ENCODE data around the gene FBRS. TPM values are rescaled to one million over a fixed set of nuclear protein-coding genes. Genes with fewer than 3 reads are reported as not detected.

Gene FBRS
- total and polyA plus RNA-seq, 2 of the 13 experiments (the other 11 are each of a cell fraction or from before 2014, with no cell fraction given), result 13.7 to 16.2 TPM

DNA sequence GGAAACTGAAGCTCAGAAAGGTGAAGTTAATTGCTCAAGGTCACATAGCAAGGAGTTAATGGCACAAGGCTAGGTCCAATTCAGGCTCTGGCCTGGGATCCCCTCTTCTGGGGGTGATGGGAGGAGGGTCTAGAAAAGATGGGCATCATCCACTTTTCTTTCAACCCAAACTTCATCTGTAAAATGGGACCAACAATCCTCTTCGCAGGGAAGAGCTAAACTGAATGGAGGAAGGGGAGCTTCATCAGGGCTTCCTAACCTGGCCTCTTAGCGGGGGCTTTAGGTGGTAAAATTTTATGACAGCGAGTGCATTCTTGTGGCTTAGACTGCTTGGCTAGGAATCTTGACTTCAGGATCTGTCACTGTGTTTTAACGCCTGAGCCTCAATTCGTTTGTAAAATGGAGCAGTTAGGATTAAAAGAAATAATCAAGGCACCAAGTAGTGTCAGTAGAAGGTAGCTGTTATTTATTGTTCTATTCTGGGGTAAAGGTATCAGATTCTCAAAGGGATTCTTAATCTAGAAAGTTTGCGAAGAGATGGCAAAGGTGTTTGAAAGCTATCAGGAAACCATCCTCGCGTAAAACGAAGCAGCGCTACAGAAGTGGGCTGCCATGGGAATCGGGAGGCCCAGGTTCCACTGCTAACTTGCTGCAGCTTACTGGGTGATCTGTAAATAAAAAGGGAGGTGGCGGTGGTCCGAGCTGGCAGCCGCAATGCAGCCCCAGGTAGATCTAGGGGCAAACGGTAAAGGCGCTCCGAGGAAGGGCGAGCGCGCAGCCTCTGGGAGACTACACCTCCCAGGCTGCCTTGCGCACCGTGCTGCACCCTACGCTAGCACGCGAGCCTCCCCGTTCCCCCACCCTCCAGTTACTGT lies 39.3 kb downstream of the FBRS start (continued):
- TF ChIP-seq, protein P1, sequence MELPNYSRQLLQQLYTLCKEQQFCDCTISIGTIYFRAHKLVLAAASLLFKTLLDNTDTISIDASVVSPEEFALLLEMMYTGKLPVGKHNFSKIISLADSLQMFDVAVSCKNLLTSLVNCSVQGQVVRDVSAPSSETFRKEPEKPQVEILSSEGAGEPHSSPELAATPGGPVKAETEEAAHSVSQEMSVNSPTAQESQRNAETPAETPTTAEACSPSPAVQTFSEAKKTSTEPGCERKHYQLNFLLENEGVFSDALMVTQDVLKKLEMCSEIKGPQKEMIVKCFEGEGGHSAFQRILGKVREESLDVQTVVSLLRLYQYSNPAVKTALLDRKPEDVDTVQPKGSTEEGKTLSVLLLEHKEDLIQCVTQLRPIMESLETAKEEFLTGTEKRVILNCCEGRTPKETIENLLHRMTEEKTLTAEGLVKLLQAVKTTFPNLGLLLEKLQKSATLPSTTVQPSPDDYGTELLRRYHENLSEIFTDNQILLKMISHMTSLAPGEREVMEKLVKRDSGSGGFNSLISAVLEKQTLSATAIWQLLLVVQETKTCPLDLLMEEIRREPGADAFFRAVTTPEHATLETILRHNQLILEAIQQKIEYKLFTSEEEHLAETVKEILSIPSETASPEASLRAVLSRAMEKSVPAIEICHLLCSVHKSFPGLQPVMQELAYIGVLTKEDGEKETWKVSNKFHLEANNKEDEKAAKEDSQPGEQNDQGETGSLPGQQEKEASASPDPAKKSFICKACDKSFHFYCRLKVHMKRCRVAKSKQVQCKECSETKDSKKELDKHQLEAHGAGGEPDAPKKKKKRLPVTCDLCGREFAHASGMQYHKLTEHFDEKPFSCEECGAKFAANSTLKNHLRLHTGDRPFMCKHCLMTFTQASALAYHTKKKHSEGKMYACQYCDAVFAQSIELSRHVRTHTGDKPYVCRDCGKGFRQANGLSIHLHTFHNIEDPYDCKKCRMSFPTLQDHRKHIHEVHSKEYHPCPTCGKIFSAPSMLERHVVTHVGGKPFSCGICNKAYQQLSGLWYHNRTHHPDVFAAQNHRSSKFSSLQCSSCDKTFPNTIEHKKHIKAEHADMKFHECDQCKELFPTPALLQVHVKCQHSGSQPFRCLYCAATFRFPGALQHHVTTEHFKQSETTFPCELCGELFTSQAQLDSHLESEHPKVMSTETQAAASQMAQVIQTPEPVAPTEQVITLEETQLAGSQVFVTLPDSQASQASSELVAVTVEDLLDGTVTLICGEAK (IDR thresholded peaks at IDR 0.05), result no peak
- TF ChIP-seq, protein P1 (CRISPR knock-in tag; IDR thresholded peaks at IDR 0.05), result peak; percentile 87; the same call in 1 of the 2 replicates
- no peak for TF ChIP-seq BCL6 (CRISPR knock-in tag; IDR thresholded peaks at IDR 0.05)
- peak; percentile 89 for TF ChIP-seq BHLHE40 (IDR thresholded peaks at IDR 0.05; ENCODE audit: low read length)
- peak; percentile 68; the same call in 1 of the 2 replicates for TF ChIP-seq CHCHD3 (CRISPR knock-in tag; IDR thresholded peaks at IDR 0.05)
- TF ChIP-seq TGIF2 (CRISPR knock-in tag; IDR thresholded peaks at IDR 0.05), result peak; percentile 65
- TF ChIP-seq ZNF12 (CRISPR knock-in tag; IDR thresholded peaks at IDR 0.05), result no peak
- TF ChIP-seq ZNF703 (CRISPR knock-in tag; IDR thresholded peaks at IDR 0.05; ENCODE audit: borderline replicate concordance), result 0 out of 2 replicates have a peak, but pooled peaks have one; percentile 42
- no peak for TF ChIP-seq SNRNP70 (IDR thresholded peaks at IDR 0.05; ENCODE audit: low read depth, low read length)
- TF ChIP-seq HES4 (CRISPR knock-in tag; IDR thresholded peaks at IDR 0.05; ENCODE audit: borderline replicate concordance), result no peak
- peak; percentile 85 for TF ChIP-seq ATF1 (CRISPR knock-in tag; IDR thresholded peaks at IDR 0.05)
- no peak for TF ChIP-seq AHR (CRISPR knock-in tag; IDR thresholded peaks at IDR 0.05)
- peak; percentile 86 for TF ChIP-seq HNRNPLL (IDR thresholded peaks at IDR 0.05; ENCODE audit: low read depth, low read length, poor library complexity, severe bottlenecking)
- peak; percentile 95 for TF ChIP-seq ZNF550 (CRISPR knock-in tag; IDR thresholded peaks at IDR 0.05; ENCODE audit: borderline replicate concordance)
- TF ChIP-seq ZBTB7B (CRISPR knock-in tag; IDR thresholded peaks at IDR 0.05), result no peak
- TF ChIP-seq, protein P2, sequence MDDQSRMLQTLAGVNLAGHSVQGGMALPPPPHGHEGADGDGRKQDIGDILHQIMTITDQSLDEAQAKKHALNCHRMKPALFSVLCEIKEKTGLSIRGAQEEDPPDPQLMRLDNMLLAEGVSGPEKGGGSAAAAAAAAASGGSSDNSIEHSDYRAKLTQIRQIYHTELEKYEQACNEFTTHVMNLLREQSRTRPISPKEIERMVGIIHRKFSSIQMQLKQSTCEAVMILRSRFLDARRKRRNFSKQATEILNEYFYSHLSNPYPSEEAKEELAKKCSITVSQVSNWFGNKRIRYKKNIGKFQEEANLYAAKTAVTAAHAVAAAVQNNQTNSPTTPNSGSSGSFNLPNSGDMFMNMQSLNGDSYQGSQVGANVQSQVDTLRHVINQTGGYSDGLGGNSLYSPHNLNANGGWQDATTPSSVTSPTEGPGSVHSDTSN (CRISPR knock-in tag; IDR thresholded peaks at IDR 0.05; ENCODE audit: borderline replicate concordance), result 0 out of 2 replicates have a peak, but pooled peaks have one; percentile 53
- TF ChIP-seq SUZ12 (IDR thresholded peaks at IDR 0.05; ENCODE audit: low read depth, low read length), result peak; percentile 80
- TF ChIP-seq ZNF432 (CRISPR knock-in tag; IDR thresholded peaks at IDR 0.05; ENCODE audit: borderline replicate concordance), result no peak
